Measurements from ENCODE around the gene SPSB2.
"Not testable (repeated sequence)": the region's sequence is repeated elsewhere in the genome, so short reads cannot be mapped to it uniquely, and the experiment has no call there.

SPSB2 gene

GRCh38 chr12:6866920-6867412 is 6.1 kb downstream of the SPSB2 start:
- Histone ChIP-seq H3K4me3 (ENCODE audit: low read depth in 1 of 2, low read length in 2 of 2) (peak overlapping the region; percentile 28 to 61), H3K4me1 (ENCODE audit: insufficient read depth, low read length) (peaks cover 33% of the 10 kb centered on the region), H3K27ac (ENCODE audit: low read depth, low read length) (peak overlapping the region; percentile 80), H3K27me3 (ENCODE audit: control insufficient read depth in 1 of 2, insufficient read depth in 2 of 2, low read length in 2 of 2) (no peaks in the 10 kb centered on the region), H3K9ac (ENCODE audit: low read length) (peak overlapping the region; percentile 59), H3K36me3 (ENCODE audit: insufficient read depth, low read length) (peaks cover 56% of the 10 kb centered on the region), H3K9me3 (ENCODE audit: low read length) (no peaks in the 10 kb centered on the region)

DNA sequence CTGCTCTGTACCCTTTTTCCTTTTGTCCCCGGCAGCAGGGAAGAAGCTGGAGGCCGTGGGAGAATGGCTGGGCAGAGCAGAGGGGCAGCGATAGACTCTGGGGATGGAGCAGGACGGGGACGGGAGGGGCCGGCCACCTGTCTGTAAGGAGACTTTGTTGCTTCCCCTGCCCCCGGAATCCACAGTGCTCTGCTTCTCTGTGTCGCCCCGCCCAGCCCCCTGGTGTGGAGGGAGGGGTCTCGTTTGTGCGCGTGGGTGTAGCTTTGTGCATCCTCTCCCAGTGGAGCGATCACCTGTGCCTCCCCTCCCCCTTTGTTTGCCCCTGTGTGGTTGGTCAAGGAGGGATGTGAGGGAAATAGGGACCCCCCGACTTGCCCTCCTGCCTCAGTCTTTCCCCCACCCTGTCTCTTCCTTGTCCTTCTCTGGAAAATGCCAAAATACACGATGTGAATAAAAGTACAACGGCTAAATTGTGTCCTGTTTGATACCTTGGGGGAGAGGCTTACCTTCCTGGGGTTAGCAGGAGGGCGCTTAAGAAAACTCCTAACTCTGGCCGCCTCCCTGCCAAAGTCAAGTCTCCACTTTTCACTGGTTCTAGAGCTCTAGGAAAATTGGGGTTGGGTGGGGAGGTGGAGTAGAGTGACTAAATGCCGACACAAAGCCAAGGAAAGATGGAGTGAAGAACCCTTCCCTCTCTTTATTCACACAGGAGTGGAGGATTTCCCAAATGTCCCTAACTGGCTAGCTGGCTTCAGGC is 6.8 kb downstream of the SPSB2 start:
- H3K4me3 ChIP-seq (ENCODE audit: low read depth in 1 of 2, low read length in 2 of 2), result peak overlapping the region; percentile 28 to 61
- H3K27me3 ChIP-seq (ENCODE audit: control insufficient read depth in 1 of 2, insufficient read depth in 2 of 2, low read length in 2 of 2), result no peaks in the 10 kb centered on the region
- H3K27ac ChIP-seq (ENCODE audit: low read depth, low read length), result peak overlapping the region; percentile 80
- H3K4me1 ChIP-seq (ENCODE audit: insufficient read depth, low read length), result peaks cover 27% of the 10 kb centered on the region
- no peaks in the 10 kb centered on the region for H3K9me3 ChIP-seq (ENCODE audit: low read length)
- H3K36me3 ChIP-seq (ENCODE audit: insufficient read depth, low read length), result peaks cover 60% of the 10 kb centered on the region
- H3K9ac ChIP-seq (ENCODE audit: low read length), result peak overlapping the region; percentile 59

DNA sequence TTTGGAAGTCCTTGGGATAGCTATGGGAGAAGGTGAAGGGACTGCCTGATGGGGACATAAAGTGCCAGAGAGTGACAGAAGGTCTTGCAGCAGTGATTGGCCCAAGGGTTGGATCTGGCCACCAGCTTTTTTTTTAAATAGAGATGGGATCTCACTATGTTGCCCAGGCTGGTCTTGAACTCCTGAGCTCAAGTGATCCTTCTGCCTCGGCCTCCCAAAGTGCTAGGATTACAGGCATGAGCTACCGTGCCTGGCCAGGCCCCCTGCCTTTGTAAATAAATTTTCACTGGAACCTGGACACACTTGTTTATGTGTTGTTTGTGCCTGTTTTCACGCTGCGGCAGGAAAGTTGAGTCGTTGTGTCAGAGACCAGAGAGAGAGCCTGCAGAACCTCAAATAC is 7.8 kb downstream of the SPSB2 start:
- H3K27ac ChIP-seq (ENCODE audit: low read depth, low read length), result not testable (repeated sequence)

DNA sequence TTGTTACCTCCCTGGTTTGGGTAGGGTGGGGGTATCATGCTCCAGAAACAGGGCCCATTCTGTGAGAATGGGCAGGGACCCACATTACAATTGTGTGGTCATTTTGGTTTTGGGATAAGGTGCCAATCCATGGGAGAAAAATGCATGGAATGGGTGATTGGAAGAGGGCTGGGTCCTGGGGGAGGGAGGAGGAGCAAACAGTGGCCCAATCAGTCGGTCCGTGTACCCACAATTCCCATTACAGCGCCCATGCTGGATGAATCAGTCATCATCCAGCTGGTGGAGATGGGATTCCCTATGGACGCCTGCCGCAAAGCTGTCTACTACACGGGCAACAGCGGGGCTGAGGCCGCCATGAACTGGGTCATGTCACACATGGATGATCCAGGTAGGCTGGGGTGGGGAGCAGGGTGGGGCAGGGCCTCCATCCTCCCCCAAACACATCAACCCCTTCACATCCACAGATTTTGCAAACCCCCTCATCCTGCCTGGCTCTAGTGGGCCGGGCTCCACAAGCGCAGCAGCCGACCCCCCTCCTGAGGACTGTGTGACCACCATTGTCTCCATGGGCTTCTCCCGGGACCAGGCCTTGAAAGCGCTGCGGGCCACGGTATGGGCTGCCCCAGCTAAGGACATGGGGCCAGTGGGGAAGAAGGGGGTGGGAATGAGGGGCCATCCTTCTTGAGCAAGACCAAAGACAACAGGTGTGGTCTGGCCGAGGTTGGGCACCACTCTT is 9.3 kb downstream of the SPSB2 start:
- H3K27me3 ChIP-seq (ENCODE audit: control insufficient read depth in 1 of 2, insufficient read depth in 2 of 2, low read length in 2 of 2), result no peaks in the 10 kb centered on the region
- H3K4me3 ChIP-seq (ENCODE audit: low read depth in 1 of 2, low read length in 2 of 2), result no peak overlapping the region
- no peak overlapping the region for H3K27ac ChIP-seq (ENCODE audit: low read depth, low read length)
- no peak overlapping the region for H3K9ac ChIP-seq (ENCODE audit: low read length)
- H3K9me3 ChIP-seq (ENCODE audit: low read length), result no peaks in the 10 kb centered on the region
- H3K4me1 ChIP-seq (ENCODE audit: insufficient read depth, low read length), result peaks cover 12% of the 10 kb centered on the region
- peaks cover 65% of the 10 kb centered on the region for H3K36me3 ChIP-seq (ENCODE audit: insufficient read depth, low read length)

More for the DNA sequence above, 7.8 kb downstream of the SPSB2 start:
- Histone ChIP-seq H3K36me3 (ENCODE audit: insufficient read depth, low read length) (peaks cover 60% of the 10 kb centered on the region), H3K4me1 (ENCODE audit: insufficient read depth, low read length) (peaks cover 25% of the 10 kb centered on the region)
- H3K9me3 ChIP-seq (ENCODE audit: low read length); H3K27me3 ChIP-seq (ENCODE audit: control insufficient read depth in 1 of 2, insufficient read depth in 2 of 2, low read length in 2 of 2); H3K9ac ChIP-seq (ENCODE audit: low read length); H3K4me3 ChIP-seq (ENCODE audit: low read depth in 1 of 2, low read length in 2 of 2): not testable (repeated sequence)

DNA sequence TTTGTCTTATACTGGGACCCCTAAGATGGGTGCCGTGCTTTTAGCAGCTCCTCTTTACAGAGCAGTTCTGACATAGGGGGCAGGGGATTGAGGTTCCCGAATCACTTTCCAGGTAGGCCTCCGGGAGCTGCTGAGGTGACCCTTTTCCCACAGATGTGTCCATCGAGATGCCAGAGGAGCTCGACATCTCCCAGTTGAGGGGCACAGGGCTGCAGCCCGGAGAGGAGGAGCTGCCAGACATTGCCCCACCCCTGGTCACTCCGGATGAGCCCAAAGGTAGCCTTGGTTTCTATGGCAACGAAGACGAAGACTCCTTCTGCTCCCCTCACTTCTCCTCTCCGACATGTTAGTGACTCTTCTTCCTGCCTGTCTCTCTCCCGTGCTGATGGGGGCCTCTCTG is 10.1 kb downstream of the SPSB2 start:
- Histone ChIP-seq H3K27ac (ENCODE audit: low read depth, low read length) (no peak overlapping the region), H3K9me3 (ENCODE audit: low read length) (no peaks in the 10 kb centered on the region), H3K4me1 (ENCODE audit: insufficient read depth, low read length) (peaks cover 6% of the 10 kb centered on the region), H3K9ac (ENCODE audit: low read length) (no peak overlapping the region), H3K36me3 (ENCODE audit: insufficient read depth, low read length) (peaks cover 70% of the 10 kb centered on the region), H3K4me3 (ENCODE audit: low read depth in 1 of 2, low read length in 2 of 2) (no peak overlapping the region), H3K27me3 (ENCODE audit: control insufficient read depth in 1 of 2, insufficient read depth in 2 of 2, low read length in 2 of 2) (no peaks in the 10 kb centered on the region)

DNA sequence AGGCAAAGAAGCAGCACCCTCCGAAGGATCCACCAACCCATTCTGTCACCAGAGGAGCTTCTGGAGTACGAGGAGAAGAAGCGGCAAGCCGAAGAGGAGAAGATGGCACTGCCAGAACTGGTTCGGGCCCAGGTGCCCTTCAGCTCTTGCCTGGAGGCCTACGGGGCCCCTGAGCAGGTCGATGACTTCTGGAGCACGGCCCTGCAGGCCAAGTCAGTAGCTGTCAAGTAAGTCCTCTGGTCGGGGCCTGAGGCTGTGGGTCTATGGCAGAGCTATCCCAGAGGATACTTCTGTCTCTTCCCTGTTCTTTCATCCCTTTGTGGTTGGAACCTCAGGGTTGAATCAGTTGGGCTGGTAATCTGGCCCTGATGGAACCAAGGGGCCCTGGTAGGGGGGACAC is 11.7 kb downstream of the SPSB2 start:
- no peaks in the 10 kb centered on the region for H3K9me3 ChIP-seq (ENCODE audit: low read length)
- no peak overlapping the region for H3K27ac ChIP-seq (ENCODE audit: low read depth, low read length)
- no peak overlapping the region for H3K4me3 ChIP-seq (ENCODE audit: low read depth in 1 of 2, low read length in 2 of 2)
- peaks cover 86% of the 10 kb centered on the region for H3K36me3 ChIP-seq (ENCODE audit: insufficient read depth, low read length)
- no peaks in the 10 kb centered on the region for H3K4me1 ChIP-seq (ENCODE audit: insufficient read depth, low read length)
- H3K27me3 ChIP-seq (ENCODE audit: control insufficient read depth in 1 of 2, insufficient read depth in 2 of 2, low read length in 2 of 2), result no peaks in the 10 kb centered on the region
- H3K9ac ChIP-seq (ENCODE audit: low read length), result no peak overlapping the region

GRCh38 chr12:6860942-6861341 is 12.2 kb downstream of the SPSB2 start:
- no peak overlapping the region for H3K4me3 ChIP-seq (ENCODE audit: low read depth in 1 of 2, low read length in 2 of 2)
- no peak overlapping the region for H3K27ac ChIP-seq (ENCODE audit: low read depth, low read length)
- no peak overlapping the region for H3K9ac ChIP-seq (ENCODE audit: low read length)
- no peaks in the 10 kb centered on the region for H3K4me1 ChIP-seq (ENCODE audit: insufficient read depth, low read length)
- H3K27me3 ChIP-seq (ENCODE audit: control insufficient read depth in 1 of 2, insufficient read depth in 2 of 2, low read length in 2 of 2), result no peaks in the 10 kb centered on the region
- peaks cover 90% of the 10 kb centered on the region for H3K36me3 ChIP-seq (ENCODE audit: insufficient read depth, low read length)
- H3K9me3 ChIP-seq (ENCODE audit: low read length), result no peaks in the 10 kb centered on the region

- Histone ChIP-seq H3K9me3 (ENCODE audit: low read length) (no peaks in the 10 kb centered on the region), H3K4me3 (ENCODE audit: low read depth in 1 of 2, low read length in 2 of 2) (no peak overlapping the region), H3K36me3 (ENCODE audit: insufficient read depth, low read length) (peaks cover 97% of the 10 kb centered on the region), H3K4me1 (ENCODE audit: insufficient read depth, low read length) (no peaks in the 10 kb centered on the region), H3K9ac (ENCODE audit: low read length) (no peak overlapping the region), H3K27ac (ENCODE audit: low read depth, low read length) (no peak overlapping the region), H3K27me3 (ENCODE audit: control insufficient read depth in 1 of 2, insufficient read depth in 2 of 2, low read length in 2 of 2) (no peaks in the 10 kb centered on the region)
These were observed 13.0 kb downstream of the SPSB2 start for GRCh38 chr12:6860116-6860515.

DNA sequence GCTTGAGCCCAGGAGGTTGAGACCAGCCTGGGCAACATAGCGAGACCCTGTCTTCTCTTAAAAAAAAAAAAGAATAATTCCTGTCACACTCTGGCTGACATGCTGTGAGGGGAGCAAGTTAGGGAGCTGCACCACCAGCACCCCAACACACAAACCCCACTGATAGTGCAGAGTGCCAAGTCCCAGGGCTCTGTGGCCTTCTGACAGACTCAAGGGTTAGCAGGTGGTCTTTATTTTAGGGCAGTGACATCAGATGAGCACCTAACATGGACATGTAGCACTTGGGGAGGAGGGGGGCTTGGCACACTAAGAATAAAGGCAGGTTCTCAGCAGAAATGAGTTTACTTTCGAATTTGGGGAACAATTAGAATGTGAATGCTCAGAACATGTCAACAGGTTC is 14.3 kb downstream of the SPSB2 start:
- Histone ChIP-seq H3K4me1 (ENCODE audit: insufficient read depth, low read length) (peaks cover 5% of the 10 kb centered on the region), H3K36me3 (ENCODE audit: insufficient read depth, low read length) (peaks cover 85% of the 10 kb centered on the region), H3K4me3 (ENCODE audit: low read depth in 1 of 2, low read length in 2 of 2) (no peak overlapping the region), H3K27me3 (ENCODE audit: control insufficient read depth in 1 of 2, insufficient read depth in 2 of 2, low read length in 2 of 2) (no peaks in the 10 kb centered on the region), H3K9me3 (ENCODE audit: low read length) (no peaks in the 10 kb centered on the region), H3K27ac (ENCODE audit: low read depth, low read length) (no peak overlapping the region), H3K9ac (ENCODE audit: low read length) (no peak overlapping the region)

- Histone ChIP-seq H3K27me3 (ENCODE audit: control insufficient read depth in 1 of 2, insufficient read depth in 2 of 2, low read length in 2 of 2) (no peaks in the 10 kb centered on the region), H3K27ac (ENCODE audit: low read depth, low read length) (peak overlapping the region; percentile 10), H3K9ac (ENCODE audit: low read length) (no peak overlapping the region), H3K4me3 (ENCODE audit: low read depth in 1 of 2, low read length in 2 of 2) (no peak overlapping the region), H3K4me1 (ENCODE audit: insufficient read depth, low read length) (peaks cover 21% of the 10 kb centered on the region), H3K9me3 (ENCODE audit: low read length) (no peaks in the 10 kb centered on the region), H3K36me3 (ENCODE audit: insufficient read depth, low read length) (peaks cover 51% of the 10 kb centered on the region)
These were observed 17.8 kb downstream of the SPSB2 start for GRCh38 chr12:6855322-6855721.

- Histone ChIP-seq H3K27ac (ENCODE audit: low read depth, low read length) (peak overlapping the region; percentile 8), H3K4me1 (ENCODE audit: insufficient read depth, low read length) (peaks cover 21% of the 10 kb centered on the region), H3K9ac (ENCODE audit: low read length) (peak overlapping the region; percentile 69), H3K9me3 (ENCODE audit: low read length) (no peaks in the 10 kb centered on the region), H3K27me3 (ENCODE audit: control insufficient read depth in 1 of 2, insufficient read depth in 2 of 2, low read length in 2 of 2) (no peaks in the 10 kb centered on the region), H3K4me3 (ENCODE audit: low read depth in 1 of 2, low read length in 2 of 2) (no peak overlapping the region), H3K36me3 (ENCODE audit: insufficient read depth, low read length) (peaks cover 40% of the 10 kb centered on the region)
These were observed 19.1 kb downstream of the SPSB2 start for GRCh38 chr12:6854036-6854435.
